ENCODE data around the gene SULT2A1. TPM values are rescaled to one million over a fixed set of nuclear protein-coding genes. Genes with fewer than 3 reads are reported as not detected.

The SULT2A1 gene
- total RNA-seq, 1 experiment from 2014 or later: not detected

- Mint-ChIP-seq H3K4me3 (ENCODE audit: low read depth, unreplicated experiment) (no peak overlapping the region), H3K36me3 (ENCODE audit: insufficient read depth, unreplicated experiment) (no peaks in the 10 kb centered on the region), H3K27ac (ENCODE audit: unreplicated experiment) (no peak overlapping the region), H3K27me3 (ENCODE audit: unreplicated experiment) (peaks cover 76% of the 10 kb centered on the region), H3K4me1 (ENCODE audit: low read depth, unreplicated experiment) (no peaks in the 10 kb centered on the region), H3K9me3 (ENCODE audit: low read depth, unreplicated experiment) (peaks cover 2% of the 10 kb centered on the region)
- CTCF ChIA-PET: no interaction called here
- BruUV-seq (replicated peaks): no TSS peak
- DNase-seq: no peak
- intact Hi-C loops (cut with micrococcal nuclease; ENCODE audit: unreplicated experiment): no loop called here
- TF ChIP-seq CTCF (IDR thresholded peaks at IDR 0.05; ENCODE audit: unreplicated experiment): no peak
Observed at GRCh38 chr19:47878906-47879305, 7.2 kb downstream of the SULT2A1 start.

GRCh38 chr19:47865166-47865565 is 20.9 kb downstream of the SULT2A1 start:
- no peaks in the 10 kb centered on the region for H3K36me3 Mint-ChIP-seq (ENCODE audit: insufficient read depth, unreplicated experiment)
- intact Hi-C loops (cut with micrococcal nuclease; ENCODE audit: unreplicated experiment): no loop called here
- no peak for DNase-seq
- no peak for TF ChIP-seq CTCF (IDR thresholded peaks at IDR 0.05; ENCODE audit: unreplicated experiment)
- CTCF ChIA-PET: interaction anchor here (0.6 to 0.9 kb wide), 4 partner anchors 75 to 403 kb away, joined by 3 to 6 read pairs (median 4); no protein-coding TSS in a partner anchor
- no peaks in the 10 kb centered on the region for H3K9me3 Mint-ChIP-seq (ENCODE audit: low read depth, unreplicated experiment)
- no peak overlapping the region for H3K4me3 Mint-ChIP-seq (ENCODE audit: low read depth, unreplicated experiment)
- no TSS peak for BruUV-seq (replicated peaks)
- H3K4me1 Mint-ChIP-seq (ENCODE audit: low read depth, unreplicated experiment): peaks cover 13% of the 10 kb centered on the region
- H3K27me3 Mint-ChIP-seq (ENCODE audit: unreplicated experiment): peaks cover 47% of the 10 kb centered on the region
- H3K27ac Mint-ChIP-seq (ENCODE audit: unreplicated experiment): no peak overlapping the region

- H3K27ac Mint-ChIP-seq (ENCODE audit: unreplicated experiment): no peak overlapping the region
Observed at GRCh38 chr19:47863514-47863936, 22.6 kb downstream of the SULT2A1 start.

GRCh38 chr19:47861630-47862029 is 24.5 kb downstream of the SULT2A1 start:
- Mint-ChIP-seq H3K4me1 (ENCODE audit: low read depth, unreplicated experiment) (peaks cover 13% of the 10 kb centered on the region), H3K9me3 (ENCODE audit: low read depth, unreplicated experiment) (no peaks in the 10 kb centered on the region), H3K27ac (ENCODE audit: unreplicated experiment) (no peak overlapping the region), H3K27me3 (ENCODE audit: unreplicated experiment) (peaks cover 30% of the 10 kb centered on the region), H3K4me3 (ENCODE audit: low read depth, unreplicated experiment) (no peak overlapping the region), H3K36me3 (ENCODE audit: insufficient read depth, unreplicated experiment) (no peaks in the 10 kb centered on the region)
- TF ChIP-seq CTCF (IDR thresholded peaks at IDR 0.05; ENCODE audit: unreplicated experiment): no peak
- BruUV-seq (replicated peaks): no TSS peak
- CTCF ChIA-PET: no interaction called here
- intact Hi-C loops (cut with micrococcal nuclease; ENCODE audit: unreplicated experiment): loop anchor here (2.0 to 5.0 kb wide), 2 partner anchors 49 to 149 kb away; partner anchors contain the start of gene EHD2
- DNase-seq: no peak

More at GRCh38 chr19:47863514-47863936, 22.6 kb downstream of the SULT2A1 start:
- H3K4me1 Mint-ChIP-seq (ENCODE audit: low read depth, unreplicated experiment): peaks cover 13% of the 10 kb centered on the region
- no peaks in the 10 kb centered on the region for H3K36me3 Mint-ChIP-seq (ENCODE audit: insufficient read depth, unreplicated experiment)
- no TSS peak for BruUV-seq (replicated peaks)
- no peak overlapping the region for H3K4me3 Mint-ChIP-seq (ENCODE audit: low read depth, unreplicated experiment)
- peaks cover 32% of the 10 kb centered on the region for H3K27me3 Mint-ChIP-seq (ENCODE audit: unreplicated experiment)
- peak; percentile 97 for DNase-seq
- H3K9me3 Mint-ChIP-seq (ENCODE audit: low read depth, unreplicated experiment): no peaks in the 10 kb centered on the region
- intact Hi-C loops (cut with micrococcal nuclease; ENCODE audit: unreplicated experiment): loop anchor here (2.0 to 5.0 kb wide), 2 partner anchors 51 to 151 kb away; partner anchors contain the start of gene EHD2
- TF ChIP-seq CTCF (IDR thresholded peaks at IDR 0.05; ENCODE audit: unreplicated experiment): peak; percentile 96
- CTCF ChIA-PET: interaction anchor here (0.9 kb wide), 1 partner anchor 151 kb away, joined by 3 read pairs; no protein-coding TSS in a partner anchor
